LNCaP clone FGC (cell line): ENCODE data around the gene LIFR.

Experiments
- DNase-seq: peaks from one replicate; pipeline ENCODE4 v3.0.0-alpha.2; 2011; ENCODE audit warnings: low read depth
- H3K4me3 ChIP-seq: 2 replicates; pipeline ENCODE4 v1.5.1; 2011; ENCODE audit warnings: mild to moderate bottlenecking, low read depth, low read length, control low read depth
- TF ChIP-seq, protein P1 (sequence below): IDR thresholded peaks from 2 replicates; pipeline ENCODE4 v1.5.1; 2012; ENCODE audit warnings: mild to moderate bottlenecking; ENCODE audit not compliant: control insufficient read depth, insufficient read depth; ENCODE audit errors: extremely low read depth

The LIFR gene

DNA sequence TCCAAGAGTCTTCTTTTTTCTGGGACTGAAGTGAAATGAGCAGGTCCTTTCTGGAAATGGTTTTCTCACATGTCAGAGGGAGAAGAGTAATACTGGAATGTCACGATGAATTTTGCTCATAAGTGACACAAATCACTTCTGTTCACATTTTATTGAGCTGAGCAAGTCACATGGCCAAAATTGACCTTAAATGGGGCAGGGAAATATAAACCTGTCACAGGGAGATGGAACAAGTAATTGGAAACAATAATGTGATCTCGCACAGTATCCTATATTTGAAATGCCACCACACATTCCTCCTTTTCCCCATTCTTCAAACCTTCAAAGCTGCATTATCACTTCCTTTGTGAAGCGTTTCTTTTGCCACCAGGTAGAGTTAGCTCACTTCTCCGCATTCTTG, 25.2 kb upstream of the LIFR start:
- TF ChIP-seq, protein P1, sequence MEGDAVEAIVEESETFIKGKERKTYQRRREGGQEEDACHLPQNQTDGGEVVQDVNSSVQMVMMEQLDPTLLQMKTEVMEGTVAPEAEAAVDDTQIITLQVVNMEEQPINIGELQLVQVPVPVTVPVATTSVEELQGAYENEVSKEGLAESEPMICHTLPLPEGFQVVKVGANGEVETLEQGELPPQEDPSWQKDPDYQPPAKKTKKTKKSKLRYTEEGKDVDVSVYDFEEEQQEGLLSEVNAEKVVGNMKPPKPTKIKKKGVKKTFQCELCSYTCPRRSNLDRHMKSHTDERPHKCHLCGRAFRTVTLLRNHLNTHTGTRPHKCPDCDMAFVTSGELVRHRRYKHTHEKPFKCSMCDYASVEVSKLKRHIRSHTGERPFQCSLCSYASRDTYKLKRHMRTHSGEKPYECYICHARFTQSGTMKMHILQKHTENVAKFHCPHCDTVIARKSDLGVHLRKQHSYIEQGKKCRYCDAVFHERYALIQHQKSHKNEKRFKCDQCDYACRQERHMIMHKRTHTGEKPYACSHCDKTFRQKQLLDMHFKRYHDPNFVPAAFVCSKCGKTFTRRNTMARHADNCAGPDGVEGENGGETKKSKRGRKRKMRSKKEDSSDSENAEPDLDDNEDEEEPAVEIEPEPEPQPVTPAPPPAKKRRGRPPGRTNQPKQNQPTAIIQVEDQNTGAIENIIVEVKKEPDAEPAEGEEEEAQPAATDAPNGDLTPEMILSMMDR: no peak
- DNase-seq: no peak
- H3K4me3 ChIP-seq: no peak overlapping the region

DNA sequence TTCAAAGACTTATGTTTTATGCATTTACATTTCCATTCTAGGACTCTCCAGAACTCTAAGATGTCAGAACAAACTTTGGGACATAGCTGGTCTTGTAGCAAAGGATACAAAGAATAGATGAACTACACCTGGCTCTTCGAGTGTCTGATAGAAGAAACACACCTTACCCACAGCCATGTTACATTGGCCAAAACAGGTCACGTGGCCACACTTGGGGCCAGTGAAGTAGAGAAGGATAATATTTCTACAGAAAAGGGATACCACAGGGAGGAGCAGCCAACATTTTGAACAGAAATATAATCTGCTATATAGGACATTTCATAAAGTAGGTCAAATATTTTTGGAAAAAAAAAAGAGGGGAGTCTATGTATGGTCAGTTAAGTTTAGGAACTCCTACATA, 22.7 kb upstream of the LIFR start:
- DNase-seq: no peak
- H3K4me3 ChIP-seq: no peak overlapping the region
- TF ChIP-seq, protein P1: no peak

DNA sequence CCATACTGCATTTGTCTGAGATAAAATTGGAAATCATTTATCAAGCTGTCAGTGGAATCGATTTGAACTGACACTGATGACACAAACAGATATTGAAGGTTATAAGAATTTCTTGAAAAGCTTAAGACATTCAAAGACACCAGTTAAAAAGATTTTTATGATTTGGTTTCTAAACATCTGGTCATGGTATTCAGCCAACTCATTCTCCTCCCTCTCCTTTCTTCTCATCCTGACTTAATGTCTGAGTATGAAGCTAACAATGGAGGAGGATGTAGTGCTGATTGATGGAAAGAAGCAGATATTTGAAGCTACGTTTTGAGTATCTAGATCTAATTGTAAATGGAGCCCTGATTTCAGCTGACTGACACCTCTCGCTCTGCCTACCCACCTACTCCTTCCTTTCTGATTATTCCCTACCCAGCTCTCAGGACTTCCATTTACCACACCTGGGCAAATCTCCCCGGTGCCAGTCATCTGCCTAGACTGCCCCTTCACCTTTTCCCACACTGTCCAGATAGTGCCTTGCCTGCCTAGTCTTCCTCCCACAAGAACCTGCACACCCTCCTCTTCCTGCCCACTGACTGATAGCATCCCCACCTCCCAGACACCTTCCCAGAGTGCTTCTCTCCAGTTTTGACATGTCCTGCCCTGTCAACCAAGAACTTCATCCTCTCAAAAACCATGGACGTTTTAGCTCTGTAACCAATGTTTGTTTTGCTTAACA, 20.7 kb upstream of the LIFR start:
- no peak overlapping the region for H3K4me3 ChIP-seq
- DNase-seq: no peak
- TF ChIP-seq, protein P1: no peak

DNA sequence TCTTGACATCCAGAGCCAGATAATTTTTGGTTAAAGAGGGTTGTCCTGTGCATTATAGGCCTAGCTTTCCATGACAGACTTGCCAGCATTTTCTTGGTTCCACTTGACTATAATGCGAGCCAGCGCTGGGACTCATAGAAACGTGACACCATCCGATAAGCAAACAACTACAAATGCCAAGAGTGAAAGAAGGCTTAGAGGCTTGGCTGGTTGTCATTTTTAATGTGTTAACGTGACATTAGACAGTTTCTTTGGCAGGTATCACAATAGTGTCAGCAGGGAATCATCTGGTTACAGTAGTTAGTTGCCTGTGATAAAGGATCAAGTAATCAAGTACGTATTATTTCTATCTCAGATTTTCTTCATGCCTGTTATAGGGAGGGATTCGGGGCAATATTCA, 20.0 kb upstream of the LIFR start:
- no peak overlapping the region for H3K4me3 ChIP-seq
- DNase-seq: peak; percentile 92
- TF ChIP-seq, protein P1: no peak

DNA sequence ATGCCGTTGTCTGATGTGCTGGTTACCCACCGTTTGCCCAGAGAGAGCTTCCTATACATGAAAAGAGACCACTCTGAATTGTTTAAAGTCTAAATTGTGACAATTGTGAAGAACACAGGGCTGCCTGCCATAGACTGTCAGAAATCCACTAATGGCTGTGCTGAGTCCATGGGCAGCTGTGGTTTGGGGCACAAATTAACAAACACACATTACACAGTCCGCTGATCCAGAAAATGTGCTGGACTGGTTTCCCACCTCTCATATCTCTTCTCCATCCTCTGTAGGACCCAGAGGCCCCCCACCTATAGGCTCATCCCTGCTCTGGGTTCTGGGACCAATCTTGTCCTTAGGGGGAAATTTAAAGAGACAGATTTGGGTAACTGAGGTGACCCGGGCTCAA, 19.0 kb upstream of the LIFR start:
- DNase-seq: no peak
- H3K4me3 ChIP-seq: no peak overlapping the region
- TF ChIP-seq, protein P1: no peak

DNA sequence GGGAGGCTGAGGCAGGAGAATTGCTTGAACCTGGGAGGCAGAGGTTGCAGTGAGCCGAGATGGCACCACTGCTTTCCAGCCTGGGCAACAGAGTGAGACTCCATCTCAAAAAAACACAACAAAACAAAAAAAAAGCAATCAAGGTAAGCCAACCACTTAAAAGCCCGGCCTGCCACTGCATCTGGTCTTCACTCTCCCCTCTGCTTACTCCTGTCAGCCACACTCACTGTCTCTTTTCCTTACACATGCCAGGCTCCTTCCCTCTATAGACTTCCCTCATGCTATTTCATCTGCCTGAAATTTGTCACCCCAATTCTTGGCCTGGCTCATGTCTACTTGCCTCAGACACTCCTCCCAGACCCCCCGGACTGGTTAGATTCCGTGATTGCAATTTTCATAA, 17.6 kb upstream of the LIFR start:
- TF ChIP-seq, protein P1: no peak
- no peak for DNase-seq
- no peak overlapping the region for H3K4me3 ChIP-seq

DNA sequence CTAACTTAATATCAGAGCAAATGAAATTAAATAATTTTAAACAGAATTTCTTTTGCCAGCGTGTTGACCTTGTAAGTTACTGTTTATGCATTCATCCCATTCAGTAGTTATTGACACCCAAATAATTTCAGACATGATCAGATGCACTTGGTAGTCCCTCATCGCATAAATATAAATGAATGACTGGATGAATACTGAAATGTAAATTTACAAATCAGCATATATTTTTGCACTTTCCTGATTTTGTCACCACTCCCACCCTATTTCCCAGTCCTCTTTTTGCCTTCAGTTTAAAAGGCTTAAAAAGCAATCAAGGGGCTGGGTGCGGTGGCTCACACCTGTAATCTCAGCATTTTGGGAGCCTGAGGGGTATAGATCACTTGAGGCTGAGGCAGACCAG, 17.1 kb upstream of the LIFR start:
- H3K4me3 ChIP-seq: no peak overlapping the region
- TF ChIP-seq, protein P1: no peak
- DNase-seq: no peak
